Psoas muscle (tissue), 8 donors: ENCODE measurements around the gene TEX2. TPM values are rescaled to one million over a fixed set of nuclear protein-coding genes. Genes with fewer than 3 reads are reported as not detected.

ENCODE experiments used
- ATAC-seq, 4 donors: fragments of 200-7000 bp; cut with Tn5 transposase; one replicate each; pipeline ENCODE4 v1.9.1; 2020; ENCODE audit warnings: moderate library complexity in 3 of 4, mild to moderate bottlenecking in 2 of 4
- DNase-seq, 2 donors: peaks; one replicate each; pipeline ENCODE4 v3.0.0-alpha.2; 2020
- H3K27ac ChIP-seq: fragments of 200-600 bp; one replicate; pipeline ENCODE4 v1.8.0; 2022
- H3K27me3 ChIP-seq, 3 donors: fragments of 200-600 bp in 1 of 3; one replicate each; pipeline versions ENCODE4 v1.6.1 to v1.8.0; 2013 to 2022; ENCODE audit warnings: low read length in 2 of 3, mild to moderate bottlenecking in 2 of 3, moderate library complexity in 1 of 3; ENCODE audit not compliant: insufficient read depth in 3 of 3
- H3K36me3 ChIP-seq, 2 donors: fragments of 200-600 bp in 1 of 2; one replicate each; pipeline versions ENCODE4 v1.6.1 to v1.8.0; 2013 to 2022; ENCODE audit warnings: low read depth in 1 of 2, mild to moderate bottlenecking in 1 of 2, moderate library complexity in 1 of 2; ENCODE audit not compliant: insufficient read depth in 1 of 2
- H3K4me1 ChIP-seq: fragments of 200-600 bp; one replicate; pipeline ENCODE4 v1.8.0; 2022
- H3K4me3 ChIP-seq: fragments of 200-600 bp; one replicate; pipeline ENCODE4 v1.8.0; 2022; ENCODE audit warnings: mild to moderate bottlenecking
- H3K9me3 ChIP-seq: fragments of 200-600 bp; one replicate; pipeline ENCODE4 v1.8.0; 2022
- WGBS, 3 donors: extraction: QIAGEN DNeasy Blood & Tissue Kit; methylation state at CpG; one replicate each; pipeline versions ENCODE4 v1.1.6 to v1.1.7; 2013; 5-methylcytosine and 5-hydroxymethylcytosine counted together
- intact Hi-C, 2 donors: fragments of 100-400 bp; cut with DNase I; formaldehyde crosslinking; loops; one replicate each; pipeline versions ENCODE4 v1.11.0 to v1.14.2; 2022
- polyA plus RNA-seq, 3 donors: library from polyadenylated mRNA; stranded (reverse); fragments of 200-250 nt; gene quantifications; one replicate each; pipeline ENCODE4 v1.2.3, GENCODE V29; 2013
- total RNA-seq, 4 donors: library from RNA; stranded (reverse); fragmentation: NEBNext Ultra II Directional in 2 of 4; extraction: Animal tissue kit (Norgen Biotek cat#: 25700) in 2 of 4; gene quantifications; one replicate each; pipeline versions ENCODE4 v1.2.1 to v1.2.4, GENCODE V29; 2021 to 2023
- TF ChIP-seq, protein P1 (sequence below): fragments of 200-600 bp; IDR thresholded peaks from one replicate; pipeline ENCODE4 v1.8.0; 2022; ENCODE audit warnings: antibody characterized with exemption
- donor health status: healthy with polysubstance abuse.
- donor health status: DM: no; HTN: no; CAD: no; lungs with moderate emphysema.
- donor health status: Bipolar disorder and iron deficiency.
- donor health status: healthy.
- donor health status: DM: yes; HTN: yes; CAD: no.
- donor health status: DM: no; HTN: no; CAD: no.
- donor health status: DM: no; HTN: no; CAD: no.
- donor health status: DM: yes; HTN: yes; CAD: no.

The TEX2 gene
- total and polyA plus RNA-seq, 7 donors: 29.4 to 72.7 (median 52.8) TPM

DNA sequence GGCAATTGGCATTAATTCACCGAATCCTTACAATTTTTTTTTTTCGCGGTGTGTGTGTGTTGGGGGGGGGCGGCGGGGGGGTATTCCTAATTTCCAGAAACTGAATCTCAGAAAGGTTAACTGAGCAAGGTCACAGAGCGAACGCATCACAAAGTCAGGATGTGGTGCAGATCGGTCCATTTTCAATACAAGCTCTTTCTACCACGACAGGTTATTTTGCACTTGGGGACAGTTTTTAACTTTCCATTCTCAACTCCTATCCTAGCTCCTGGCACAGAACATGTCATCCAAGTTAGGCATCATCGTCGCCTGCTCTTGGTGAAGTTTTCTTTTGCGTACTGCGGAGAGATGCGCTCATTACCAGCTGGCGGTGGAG is 117.7 kb downstream of the TEX2 start:
- TF ChIP-seq, protein P1, sequence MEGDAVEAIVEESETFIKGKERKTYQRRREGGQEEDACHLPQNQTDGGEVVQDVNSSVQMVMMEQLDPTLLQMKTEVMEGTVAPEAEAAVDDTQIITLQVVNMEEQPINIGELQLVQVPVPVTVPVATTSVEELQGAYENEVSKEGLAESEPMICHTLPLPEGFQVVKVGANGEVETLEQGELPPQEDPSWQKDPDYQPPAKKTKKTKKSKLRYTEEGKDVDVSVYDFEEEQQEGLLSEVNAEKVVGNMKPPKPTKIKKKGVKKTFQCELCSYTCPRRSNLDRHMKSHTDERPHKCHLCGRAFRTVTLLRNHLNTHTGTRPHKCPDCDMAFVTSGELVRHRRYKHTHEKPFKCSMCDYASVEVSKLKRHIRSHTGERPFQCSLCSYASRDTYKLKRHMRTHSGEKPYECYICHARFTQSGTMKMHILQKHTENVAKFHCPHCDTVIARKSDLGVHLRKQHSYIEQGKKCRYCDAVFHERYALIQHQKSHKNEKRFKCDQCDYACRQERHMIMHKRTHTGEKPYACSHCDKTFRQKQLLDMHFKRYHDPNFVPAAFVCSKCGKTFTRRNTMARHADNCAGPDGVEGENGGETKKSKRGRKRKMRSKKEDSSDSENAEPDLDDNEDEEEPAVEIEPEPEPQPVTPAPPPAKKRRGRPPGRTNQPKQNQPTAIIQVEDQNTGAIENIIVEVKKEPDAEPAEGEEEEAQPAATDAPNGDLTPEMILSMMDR: peak; percentile 13
- Histone ChIP-seq H3K4me3 (peak overlapping the region; percentile 83), H3K4me1 (peaks cover 36% of the 10 kb centered on the region), H3K27ac (peak overlapping the region; percentile 95), H3K36me3 (peaks cover 2 to 11% of the 10 kb centered on the region in 2 donors), H3K27me3 (no peaks in the 10 kb centered on the region), H3K9me3 (no peaks in the 10 kb centered on the region)
- intact Hi-C loops: loop anchor here in 1 of 2 donors (5.0 kb wide), 3 partner anchors 57 to 137 kb away; partner anchors contain the start of gene TEX2
- WGBS, 3 donors: 0 to 1% (median 0%) methylated on average over 15 of the region's 15 CpGs
- no peak for DNase-seq
- peak in 1 of 4 donors; percentile 0 for ATAC-seq

DNA sequence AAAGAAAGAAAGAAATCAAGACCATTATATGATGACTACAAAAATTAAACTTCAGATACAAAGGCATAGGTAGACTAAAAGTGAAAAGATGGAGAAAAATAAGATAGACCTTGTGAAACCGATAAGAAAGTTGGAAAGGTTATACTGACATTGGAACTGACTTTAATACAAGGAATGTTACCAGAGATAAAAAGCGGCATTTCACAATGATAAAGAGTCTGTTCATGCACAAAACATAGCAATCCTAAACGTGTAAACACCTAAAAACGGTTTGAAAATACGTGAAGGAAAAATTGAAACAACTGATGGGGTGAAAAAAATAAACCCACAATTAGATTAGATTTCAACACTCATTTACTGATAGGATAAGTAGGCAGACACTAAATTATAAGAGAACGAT is 123.5 kb downstream of the TEX2 start:
- Histone ChIP-seq H3K4me3 (no peak overlapping the region), H3K27me3 (no peaks in the 10 kb centered on the region), H3K27ac (no peak overlapping the region), H3K4me1 (no peaks in the 10 kb centered on the region), H3K9me3 (no peaks in the 10 kb centered on the region), H3K36me3 (no peaks in the 10 kb centered on the region)
- DNase-seq: no peak
- TF ChIP-seq, protein P1: no peak
- WGBS, 3 donors: 82 to 89% (median 87%) methylated on average over 6 of the region's 6 CpGs
- intact Hi-C loops: loop anchor here (5.0 to 10.0 kb wide), 3 partner anchors 75 to 237 kb away; partner anchors contain the start of genes CSHL1 (in 1 of the 2) and GH1 (in 1 of the 2)
- ATAC-seq: no peak

DNA sequence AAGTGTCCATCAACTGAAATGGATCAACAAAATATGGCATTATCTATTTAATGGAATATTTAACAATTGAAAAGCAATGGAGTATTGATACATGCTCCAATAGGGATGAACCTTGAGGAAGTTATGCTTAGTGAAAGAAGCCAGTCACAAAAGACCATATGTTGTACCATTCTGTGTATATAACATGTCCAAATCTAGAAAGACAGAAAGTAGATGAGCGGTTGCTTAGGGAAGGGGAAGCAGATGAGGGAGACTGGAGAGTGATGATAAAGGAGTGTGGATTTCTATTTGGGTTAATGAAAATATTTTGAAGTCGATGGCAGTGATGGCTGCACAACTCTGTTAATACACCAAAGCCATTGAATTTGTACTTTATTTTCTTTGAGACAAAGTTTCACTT is 124.6 kb downstream of the TEX2 start:
- H3K9me3 ChIP-seq: no peaks in the 10 kb centered on the region
- intact Hi-C loops: loop anchor here (5.0 to 10.0 kb wide), 3 partner anchors 74 to 236 kb away; partner anchors contain the start of genes CSHL1 (in 1 of the 2) and GH1 (in 1 of the 2)
- 81 to 91% (median 88%) methylated on average over 2 of the region's 2 CpGs for WGBS, 3 donors
- no peak overlapping the region for H3K4me3 ChIP-seq
- TF ChIP-seq, protein P1: no peak
- no peak for ATAC-seq
- no peaks in the 10 kb centered on the region for H3K36me3 ChIP-seq
- H3K4me1 ChIP-seq: no peaks in the 10 kb centered on the region
- H3K27ac ChIP-seq: no peak overlapping the region
- H3K27me3 ChIP-seq: no peaks in the 10 kb centered on the region
- no peak for DNase-seq

DNA sequence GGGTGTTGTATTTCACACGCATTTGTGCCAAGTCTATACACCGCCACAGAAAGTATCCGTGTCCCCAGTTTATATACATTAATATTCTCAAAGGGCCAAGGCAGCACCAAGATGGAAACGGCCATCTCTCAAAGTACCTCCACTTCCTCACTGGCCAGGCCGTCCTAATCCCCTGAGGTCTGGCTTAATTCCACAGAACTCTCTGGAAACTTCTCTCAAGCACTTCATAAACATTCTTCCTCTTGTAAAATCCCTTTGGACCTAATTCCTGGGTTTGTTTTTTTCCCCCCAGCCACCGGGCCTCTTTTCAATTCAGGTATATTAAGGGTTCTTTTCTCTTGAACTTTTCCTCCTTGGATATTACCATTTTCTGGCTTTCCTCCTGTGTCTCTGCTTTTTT is 128.1 kb downstream of the TEX2 start:
- Histone ChIP-seq H3K4me1 (no peaks in the 10 kb centered on the region), H3K27ac (no peak overlapping the region), H3K9me3 (no peaks in the 10 kb centered on the region), H3K27me3 (no peaks in the 10 kb centered on the region), H3K4me3 (no peak overlapping the region), H3K36me3 (no peaks in the 10 kb centered on the region)
- no peak for ATAC-seq
- no peak for DNase-seq
- intact Hi-C loops: loop anchor here (5.0 to 10.0 kb wide), 5 partner anchors 70 to 233 kb away; partner anchors contain the start of genes CSHL1 (in 2 of the 2) and GH1 (in 1 of the 2)
- TF ChIP-seq, protein P1: no peak
- WGBS, 3 donors: 39 to 53% (median 46%) methylated on average over 6 of the region's 6 CpGs
